HFF-Myc (cell line): ENCODE data around the gene KCNMA1.

Source experiments
- DNase-seq: peaks from one replicate; pipeline ENCODE4 v3.0.0-alpha.2; 2011; ENCODE audit warnings: low read depth; ENCODE audit errors: extremely low read depth
- H3K4me3 ChIP-seq: replicated peaks from 2 replicates; pipeline ENCODE4 v1.5.1; 2011; ENCODE audit warnings: low read depth, mild to moderate bottlenecking, control low read depth, low read length
- CTCF ChIP-seq: IDR thresholded peaks from 2 replicates; pipeline ENCODE4 v1.5.1; 2012; ENCODE audit warnings: mild to moderate bottlenecking, low read depth, low read length, control low read depth; ENCODE audit errors: missing control alignments

The KCNMA1 gene

GRCh38 chr10:77625379-77625778 is 12.2 kb downstream of the KCNMA1 start:
- H3K4me3 ChIP-seq = no peak overlapping the region
- no peak for TF ChIP-seq CTCF
- DNase-seq = no peak

- DNase-seq = no peak
- TF ChIP-seq CTCF = no peak
- no peak overlapping the region for H3K4me3 ChIP-seq
Observed at GRCh38 chr10:77622889-77623291, 14.7 kb downstream of the KCNMA1 start.

- no peak for DNase-seq
- H3K4me3 ChIP-seq = no peak overlapping the region
- no peak for TF ChIP-seq CTCF
Observed at GRCh38 chr10:77620731-77621130, 16.9 kb downstream of the KCNMA1 start.

- no peak overlapping the region for H3K4me3 ChIP-seq
- TF ChIP-seq CTCF = no peak
- DNase-seq = no peak
Observed at GRCh38 chr10:77619964-77620703, 17.5 kb downstream of the KCNMA1 start.

GRCh38 chr10:77618117-77618516 is 19.5 kb downstream of the KCNMA1 start:
- no peak for TF ChIP-seq CTCF
- H3K4me3 ChIP-seq = no peak overlapping the region
- no peak for DNase-seq

- no peak for DNase-seq
- no peak for TF ChIP-seq CTCF
- no peak overlapping the region for H3K4me3 ChIP-seq
Observed at GRCh38 chr10:77616766-77617165, 20.8 kb downstream of the KCNMA1 start.
